ENCODE data around the gene PPFIA2. TPM values are rescaled to one million over a fixed set of nuclear protein-coding genes. Genes with fewer than 3 reads are reported as not detected.
A peak's percentile ranks its signal among the peaks of the same experiment; 100 is the strongest.
"Not testable (repeated sequence)": the region's sequence is repeated elsewhere in the genome, so short reads cannot be mapped to it uniquely, and the experiment has no call there.

PPFIA2 gene
- total RNA-seq, 1 donor from 2014 or later, result 29.5 TPM

GRCh38 chr12:81683881-81684280 is 75.3 kb downstream of the PPFIA2 start:
- intact Hi-C loops (cut with DNase I), result no loop called here
- no peak for ATAC-seq
- no peak for DNase-seq (ENCODE audit: low spot score)

DNA sequence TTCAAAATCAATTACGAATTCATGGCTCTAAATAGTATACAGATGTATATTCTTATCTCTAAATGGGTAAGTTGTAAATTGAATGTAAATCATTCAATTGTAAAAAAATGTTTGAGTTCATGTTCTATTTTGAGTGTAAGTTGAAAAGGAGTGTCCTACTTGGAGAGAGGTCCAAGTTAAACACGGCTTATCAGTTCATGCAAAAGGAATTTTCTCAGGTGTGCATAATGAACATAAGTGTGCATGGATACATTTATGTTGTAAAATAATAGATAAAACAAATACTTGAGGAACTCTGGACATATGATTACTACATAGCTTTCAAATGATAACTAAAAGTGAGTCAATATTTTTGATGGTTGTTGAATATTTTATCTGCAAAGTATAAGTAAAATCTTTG is 79.5 kb downstream of the PPFIA2 start:
- DNase-seq (ENCODE audit: low spot score) (no peak), ATAC-seq (no peak)
- intact Hi-C loops (cut with DNase I), result no loop called here

GRCh38 chr12:81670759-81671158 is 88.4 kb downstream of the PPFIA2 start:
- intact Hi-C loops (cut with DNase I), result no loop called here
- ATAC-seq, result no peak
- no peak for DNase-seq (ENCODE audit: low spot score)

GRCh38 chr12:81668475-81668874 is 90.7 kb downstream of the PPFIA2 start:
- DNase-seq (ENCODE audit: low spot score) (no peak), ATAC-seq (peak; percentile 57)
- intact Hi-C loops (cut with DNase I), result no loop called here

DNA sequence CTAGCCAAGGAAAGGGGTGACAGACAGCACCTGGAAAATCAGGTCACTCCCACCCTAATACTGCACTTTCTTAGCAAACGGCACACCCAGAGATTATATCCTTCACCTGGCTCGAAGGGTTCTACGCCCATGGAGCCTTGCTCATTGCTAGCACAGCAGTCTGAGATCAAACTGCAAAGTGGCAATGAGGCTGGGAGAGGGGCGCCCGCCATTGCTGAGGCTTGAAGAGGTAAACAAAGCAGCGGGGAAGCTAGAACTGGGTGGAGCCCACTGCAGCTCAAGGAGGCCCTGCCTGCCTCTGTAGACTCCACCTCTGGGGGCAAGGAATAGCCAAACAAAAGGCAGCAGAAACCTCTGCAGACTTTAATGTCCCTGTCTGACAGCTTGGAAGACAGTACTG is 99.8 kb downstream of the PPFIA2 start:
- intact Hi-C loops (cut with DNase I); ATAC-seq; DNase-seq (ENCODE audit: low spot score): not testable (repeated sequence)

DNA sequence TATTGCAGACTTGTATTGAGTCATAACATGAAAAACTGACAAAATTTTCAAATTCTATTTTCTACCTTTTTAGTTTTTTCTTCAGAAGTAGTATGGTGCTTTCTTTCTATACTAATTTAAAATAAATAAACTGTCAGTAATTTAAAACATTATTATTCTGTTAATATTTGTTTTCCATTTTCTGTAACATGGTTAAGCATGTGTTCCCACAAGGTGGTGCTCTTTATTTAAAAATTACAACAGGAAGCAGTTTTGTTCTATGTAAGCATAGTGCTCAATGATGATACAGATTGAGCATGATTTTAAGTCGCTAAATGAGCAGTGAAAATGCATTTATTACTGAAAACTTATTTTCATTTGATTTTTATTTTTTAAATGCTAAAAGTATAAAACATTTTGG is 114.6 kb downstream of the PPFIA2 start:
- ATAC-seq, result peak; percentile 75
- DNase-seq (ENCODE audit: low spot score), result no peak
- intact Hi-C loops (cut with DNase I), result loop anchor here (10.0 kb wide), 1 partner anchor 680 kb away; no protein-coding TSS in a partner anchor

- intact Hi-C loops (cut with DNase I), result no loop called here
- DNase-seq (ENCODE audit: low spot score), result no peak
- ATAC-seq, result no peak
Observed at GRCh38 chr12:81639196-81639595, 120.0 kb downstream of the PPFIA2 start.

- ATAC-seq, result no peak
- no peak for DNase-seq (ENCODE audit: low spot score)
- intact Hi-C loops (cut with DNase I), result no loop called here
Observed at GRCh38 chr12:81633127-81633526, 126.0 kb downstream of the PPFIA2 start.

DNA sequence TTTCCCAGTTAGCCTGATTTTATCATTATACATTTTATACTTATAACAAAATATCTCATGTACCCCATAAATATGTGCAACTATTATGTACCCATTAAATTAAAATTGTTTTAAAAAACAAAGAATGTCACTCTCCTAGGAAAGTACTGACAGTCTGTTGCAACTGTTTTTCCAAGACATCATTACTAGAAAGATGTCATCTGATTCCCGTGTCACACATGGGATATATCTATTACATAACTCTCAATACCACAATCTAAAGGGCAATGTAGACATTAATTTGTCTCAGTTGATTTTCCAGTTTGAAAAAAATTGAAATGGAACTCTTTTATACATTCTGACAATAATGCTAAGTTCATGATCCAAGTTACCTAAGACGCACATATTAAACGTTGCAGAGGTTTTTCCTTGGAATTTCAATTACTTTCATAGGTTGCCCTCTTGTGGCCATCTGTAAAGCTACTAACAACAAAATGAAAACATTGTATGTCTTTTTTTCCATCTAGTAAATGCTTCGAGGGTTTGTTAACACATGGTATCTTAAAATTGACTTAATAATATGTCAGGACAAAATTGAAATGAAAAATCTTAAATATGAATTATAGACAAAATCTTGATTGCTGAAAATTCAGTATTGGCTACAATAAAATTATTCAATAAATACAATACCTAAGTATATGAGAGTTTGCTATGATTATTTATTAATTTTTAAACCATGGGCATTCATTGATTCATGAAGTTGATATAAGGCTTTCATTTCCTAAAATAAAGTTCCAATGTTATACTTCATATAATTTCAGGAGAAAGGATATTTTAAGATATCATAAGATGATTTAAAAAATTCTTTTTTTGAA is 131.6 kb downstream of the PPFIA2 start:
- intact Hi-C loops (cut with DNase I), result loop anchor here (5.0 kb wide), 1 partner anchor 295 kb away; no protein-coding TSS in a partner anchor
- DNase-seq (ENCODE audit: low spot score) (no peak), ATAC-seq (peak; percentile 58)

- DNase-seq (ENCODE audit: low spot score), result no peak
- no peak for ATAC-seq
- intact Hi-C loops (cut with DNase I), result loop anchor here (5.0 kb wide), 1 partner anchor 294 kb away; no protein-coding TSS in a partner anchor
Observed at GRCh38 chr12:81626406-81626805, 132.7 kb downstream of the PPFIA2 start.

GRCh38 chr12:81617915-81618314 is 141.2 kb downstream of the PPFIA2 start:
- intact Hi-C loops (cut with DNase I), result no loop called here
- DNase-seq (ENCODE audit: low spot score), result no peak
- ATAC-seq, result no peak

DNA sequence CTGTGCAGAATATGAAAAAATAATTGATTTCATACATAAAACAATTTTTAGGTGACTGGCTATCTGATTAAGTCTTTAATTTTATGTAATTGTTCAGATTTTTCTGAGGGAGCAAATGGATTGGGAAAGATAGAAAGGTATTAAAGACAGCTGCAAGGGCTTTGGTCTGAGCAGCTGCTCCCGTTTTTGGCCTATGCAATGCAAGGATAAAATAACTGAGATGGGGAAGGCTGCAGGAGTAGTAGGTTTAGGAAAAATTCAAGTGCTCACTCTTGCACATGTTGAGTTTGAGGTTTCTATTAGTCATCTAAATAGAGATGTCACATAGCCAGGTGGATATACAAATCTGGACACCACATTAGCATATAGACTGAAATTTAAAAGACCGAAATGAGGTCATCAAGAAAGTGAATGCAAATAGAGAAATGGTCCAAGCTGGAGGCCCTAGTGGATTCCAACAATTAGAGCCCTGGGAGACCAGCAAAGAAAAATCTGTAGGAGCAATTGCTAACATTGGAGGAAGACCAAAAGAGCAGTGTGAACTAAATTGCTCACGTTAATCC is 144.0 kb downstream of the PPFIA2 start:
- DNase-seq (ENCODE audit: low spot score), result no peak
- intact Hi-C loops (cut with DNase I), result no loop called here
- ATAC-seq, result no peak

DNA sequence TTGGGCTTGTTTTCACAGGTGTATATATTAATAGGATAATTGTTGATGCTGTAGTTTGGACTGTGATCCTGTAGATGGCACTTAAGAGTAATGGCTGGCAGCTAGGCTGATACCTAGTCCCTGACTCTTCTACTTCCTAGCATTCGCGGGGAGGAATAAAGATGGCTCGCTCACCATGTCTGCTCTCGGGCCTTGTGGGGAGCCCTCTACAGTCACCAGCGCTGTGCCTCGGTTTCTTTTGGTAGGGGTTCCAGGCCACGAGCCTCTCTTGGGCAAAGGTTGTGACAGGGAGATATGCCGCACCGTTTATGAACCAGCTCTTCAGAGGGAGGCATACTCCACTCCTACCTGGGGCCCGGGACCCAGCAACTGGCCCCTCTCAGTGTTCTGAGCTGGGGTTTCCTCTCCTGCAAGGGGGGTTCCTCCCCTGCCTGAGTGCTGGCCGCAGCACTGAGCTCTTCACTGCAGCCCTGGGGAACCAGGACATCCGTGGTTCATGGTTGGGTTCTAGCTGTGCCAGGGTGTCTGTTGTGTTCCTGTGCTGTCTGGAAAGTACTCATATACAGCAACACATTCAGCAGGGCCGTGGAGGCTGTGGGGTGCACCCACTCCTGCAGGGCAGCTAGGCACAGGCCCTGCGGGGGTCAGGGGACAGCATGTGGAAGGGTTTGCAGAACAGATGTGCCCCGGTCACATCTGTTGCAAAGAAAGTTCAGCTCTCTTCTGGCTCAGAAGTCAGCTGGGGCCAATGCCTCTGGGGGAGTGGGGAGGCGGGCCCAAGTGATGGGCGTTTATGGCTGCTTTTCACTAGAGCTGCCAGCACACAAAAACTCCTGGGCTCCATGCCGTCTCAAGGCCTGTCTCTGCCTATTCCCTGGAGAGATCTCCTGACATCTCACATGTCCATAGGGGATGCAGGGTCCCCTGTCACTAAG is 147.9 kb downstream of the PPFIA2 start:
- ATAC-seq (no peak), DNase-seq (ENCODE audit: low spot score) (no peak)
- intact Hi-C loops (cut with DNase I), result no loop called here

- no peak for DNase-seq (ENCODE audit: low spot score)
- intact Hi-C loops (cut with DNase I), result no loop called here
- no peak for ATAC-seq
Observed at GRCh38 chr12:81597928-81598604, 161.1 kb downstream of the PPFIA2 start.

- intact Hi-C loops (cut with DNase I), result no loop called here
- DNase-seq (ENCODE audit: low spot score) (no peak), ATAC-seq (no peak)
Observed at GRCh38 chr12:81596558-81596957, 162.6 kb downstream of the PPFIA2 start.

DNA sequence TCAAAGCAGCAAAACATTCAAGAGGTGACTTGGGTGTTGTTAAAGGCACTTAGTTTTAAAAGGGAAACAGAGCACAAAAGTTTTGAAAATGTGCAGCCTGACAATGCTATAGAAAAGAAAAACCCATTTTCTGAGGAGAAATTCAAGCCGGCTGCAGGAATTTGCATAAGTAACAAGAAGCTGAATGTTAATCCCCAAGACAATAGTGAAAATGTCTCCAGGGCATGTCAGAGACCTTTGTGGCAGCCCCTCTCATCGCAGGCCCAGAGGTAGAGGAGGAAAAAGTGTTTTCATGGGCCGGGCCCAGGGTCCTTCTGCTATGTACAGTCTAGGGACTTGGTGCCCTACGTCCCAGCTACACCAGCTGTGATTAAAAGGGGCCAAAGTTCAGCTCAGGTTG is 167.9 kb downstream of the PPFIA2 start:
- ATAC-seq, result no peak
- intact Hi-C loops (cut with DNase I), result no loop called here

DNA sequence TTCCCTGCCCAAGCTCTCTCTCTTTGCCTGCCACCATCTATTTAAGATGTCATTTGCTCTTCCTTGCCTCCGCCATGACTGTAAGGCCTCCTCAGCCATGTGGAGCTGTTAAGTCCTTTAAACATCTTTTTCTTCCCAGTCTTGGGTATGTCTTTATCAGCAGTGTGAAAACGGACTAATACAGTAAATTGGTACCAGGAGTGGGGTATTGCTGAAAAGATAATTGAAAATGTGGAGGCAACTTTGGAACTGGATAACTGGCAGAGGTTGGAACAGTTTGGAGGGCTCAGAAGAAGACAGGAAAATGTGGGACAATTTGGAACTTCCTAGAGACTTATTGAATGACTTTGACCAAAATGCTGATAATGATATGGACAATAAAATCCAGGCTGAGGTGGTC is 168.4 kb downstream of the PPFIA2 start:
- DNase-seq (ENCODE audit: low spot score); ATAC-seq; intact Hi-C loops (cut with DNase I): not testable (repeated sequence)

More for the DNA sequence above, 167.9 kb downstream of the PPFIA2 start:
- no peak for DNase-seq (ENCODE audit: low spot score)

DNA sequence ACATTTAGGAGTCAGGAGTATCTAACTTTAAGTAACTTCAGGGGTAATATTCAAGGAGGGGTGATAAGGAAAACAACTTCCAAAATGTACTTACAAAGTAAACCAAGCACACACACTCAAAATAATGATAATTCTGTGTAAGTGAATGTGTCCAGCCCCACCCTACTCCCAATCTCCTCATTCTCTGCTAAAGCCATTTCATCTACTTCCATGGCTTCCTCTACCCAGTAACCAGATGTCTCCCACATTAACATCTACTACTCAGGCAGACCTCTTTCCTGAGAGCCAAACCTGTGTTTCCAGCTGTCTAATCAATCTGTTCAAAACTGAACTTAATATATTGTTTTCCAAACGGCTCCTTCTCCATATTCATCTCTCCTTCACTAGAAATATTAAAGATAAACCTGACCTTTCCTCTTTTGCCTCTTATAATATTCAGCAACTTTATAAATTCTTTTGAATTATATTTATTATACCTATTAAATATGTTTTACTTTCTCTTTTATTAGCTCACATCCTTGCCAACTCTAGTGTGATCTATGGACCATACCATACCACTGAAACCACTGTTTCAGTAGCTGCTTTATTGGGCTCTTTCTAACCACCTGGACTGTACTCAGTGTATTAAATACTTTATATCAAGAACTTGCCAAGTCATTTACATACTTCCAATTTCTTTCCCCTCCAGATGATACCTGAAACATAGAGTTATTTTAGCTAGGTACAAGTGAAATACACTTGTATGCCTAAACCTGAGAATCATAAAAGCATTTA is 170.7 kb downstream of the PPFIA2 start:
- intact Hi-C loops (cut with DNase I), result no loop called here
- ATAC-seq (no peak), DNase-seq (ENCODE audit: low spot score) (no peak)

Data from sciatic nerve (tissue), 2 donors.